HCT116 (cell line): ENCODE data around the gene ZNF785. TPM values are rescaled to one million over a fixed set of nuclear protein-coding genes. Genes with fewer than 3 reads are reported as not detected.

Experiments
- ATAC-seq: fragments of 200-7000 bp; cut with Tn5 transposase; 2 replicates; pipeline ENCODE4 v1.9.1; 2020; ENCODE audit warnings: mild to moderate bottlenecking, moderate library complexity
- BruUV-seq: library from RNA; stranded (reverse); fragments of 400-500 nt; replicated peaks from 2 replicates; lab custom pipeline; 2021; lab: Mats Ljungman, UMichigan
- CTCF ChIA-PET: fragments of 300-600 bp; sonication (Branson Sonifier 250); formaldehyde crosslinking; loops from one replicate; lab custom pipeline; 2021; ENCODE audit warnings: antibody characterized with exemption; lab: Charles Lee
- POLR2A ChIA-PET: fragments of 300-600, 350-600 bp; sonication (Branson Sonifier 250); formaldehyde crosslinking; loops from one replicate; lab custom pipeline; 2021; ENCODE audit warnings: antibody characterized with exemption; lab: Charles Lee
- RAD21 ChIA-PET, 2 experiments: fragments of 300-600 bp; sonication (Branson Sonifier 250); formaldehyde crosslinking; loops; one replicate each; lab custom pipeline; 2023; ENCODE audit warnings: low total read pairs in 2 of 2; ENCODE audit not compliant: uncharacterized antibody in 2 of 2, unreplicated experiment in 2 of 2, low non-redundant PET in 1 of 2; lab: Charles Lee
- DNase-seq: peaks from one replicate; pipeline ENCODE4 v3.0.0-alpha.2; 2010; ENCODE audit warnings: low read depth, low spot score
- H2AFZ ChIP-seq: fragments of 200-600 bp; shearing (Covaris generic), sonication (generic); 2 replicates; pipeline ENCODE4 v1.6.1; 2017; ENCODE audit warnings: low read depth, mixed run types, mixed read lengths, antibody characterized with exemption, low read length; ENCODE audit not compliant: poor library complexity, severe bottlenecking
- H3K27ac ChIP-seq: 2 replicates; pipeline ENCODE4 v1.5.1; 2012; ENCODE audit warnings: low read depth, low read length
- H3K27me3 ChIP-seq: fragments of 200-600 bp; sonication (generic); 2 replicates; pipeline ENCODE4 v1.6.1; 2016; ENCODE audit warnings: mixed run types, low read length, mixed read lengths; ENCODE audit not compliant: insufficient read depth
- H3K36me3 ChIP-seq, 2 experiments: fragments of 200-500 bp in 1 of 2; fragments of 200-600 bp in 1 of 2; sonication (Bioruptor generic) in 1 of 2; sonication (generic) in 1 of 2; 2 replicates each; pipeline versions ENCODE4 v1.5.1 to v1.6.1; 2014 to 2016; ENCODE audit warnings: low read length in 2 of 2, inconsistent platforms in 1 of 2, mixed read lengths in 1 of 2, mixed run types in 1 of 2; ENCODE audit not compliant: insufficient read depth in 2 of 2, control insufficient read depth in 1 of 2
- H3K4me1 ChIP-seq, 2 experiments: fragments of 200-600 bp in 1 of 2; sonication (generic) in 1 of 2; 2 replicates each; pipeline versions ENCODE4 v1.5.1 to v1.6.1; 2012 to 2017; ENCODE audit warnings: low read length in 2 of 2, inconsistent platforms in 1 of 2, mild to moderate bottlenecking in 1 of 2, mixed read lengths in 1 of 2, mixed run types in 1 of 2, moderate library complexity in 1 of 2; ENCODE audit not compliant: insufficient read depth in 2 of 2, control insufficient read depth in 1 of 2
- H3K4me2 ChIP-seq: fragments of 200-600 bp; sonication (generic); 2 replicates; pipeline ENCODE4 v1.6.1; 2017; ENCODE audit warnings: mixed run types, low read length, mixed read lengths
- H3K4me3 ChIP-seq, 2 experiments: fragments of 200-600 bp in 1 of 2; sonication (generic) in 1 of 2; replicated peaks in 1 of 2; 2 replicates each; pipeline ENCODE4 v1.5.1; 2011 to 2016; ENCODE audit warnings: low read length in 2 of 2, control low read depth in 1 of 2, low read depth in 1 of 2, mild to moderate bottlenecking in 1 of 2, mixed read lengths in 1 of 2, mixed run types in 1 of 2
- H3K79me2 ChIP-seq: fragments of 200-600 bp; sonication (generic); 2 replicates; pipeline ENCODE4 v1.6.1; 2017; ENCODE audit warnings: mild to moderate bottlenecking, mixed run types, low read length, moderate library complexity, mixed read lengths; ENCODE audit not compliant: insufficient read depth
- H3K9ac ChIP-seq: fragments of 200-600 bp; sonication (generic); 2 replicates; pipeline ENCODE4 v1.6.1; 2016; ENCODE audit warnings: low read length, mixed read lengths
- H3K9me2 ChIP-seq: fragments of 200-600 bp; sonication (generic), shearing (Covaris generic); 2 replicates; pipeline ENCODE4 v1.6.1; 2017; ENCODE audit warnings: mixed run types, mild to moderate bottlenecking, moderate library complexity; ENCODE audit not compliant: insufficient read depth
- H3K9me3 ChIP-seq, 2 experiments: fragments of 200-500 bp in 1 of 2; fragments of 200-600 bp in 1 of 2; sonication (Bioruptor generic) in 1 of 2; sonication (generic) in 1 of 2; 2 replicates each; pipeline ENCODE4 v1.6.1; 2014 to 2017; ENCODE audit warnings: low read length in 2 of 2, mixed read lengths in 2 of 2, inconsistent platforms in 1 of 2, low read depth in 1 of 2, mild to moderate bottlenecking in 1 of 2, mixed run types in 1 of 2, moderate library complexity in 1 of 2; ENCODE audit not compliant: control insufficient read depth in 1 of 2, insufficient read depth in 1 of 2
- H4K20me1 ChIP-seq: fragments of 200-600 bp; sonication (generic), shearing (Covaris generic); 2 replicates; pipeline ENCODE4 v1.6.1; 2017; ENCODE audit warnings: mixed run types, mild to moderate bottlenecking, moderate library complexity; ENCODE audit not compliant: insufficient read depth
- CBX3 ChIP-seq: IDR thresholded peaks from 2 replicates; pipeline ENCODE4 v1.6.1; 2012; ENCODE audit warnings: low read depth
- CEBPB ChIP-seq: IDR thresholded peaks from 2 replicates; pipeline ENCODE4 v1.6.1; 2012; ENCODE audit warnings: low read depth
- EGR1 ChIP-seq: IDR thresholded peaks from 2 replicates; pipeline ENCODE4 v1.6.1; 2012; ENCODE audit warnings: low read depth
- EZH2 ChIP-seq: fragments of 200-600 bp; sonication (generic); IDR thresholded peaks from 2 replicates; pipeline ENCODE4 v1.6.1; 2017; ENCODE audit warnings: antibody characterized with exemption, mixed run types
- FOSL1 ChIP-seq: IDR thresholded peaks from 2 replicates; pipeline ENCODE4 v1.6.1; 2012; ENCODE audit warnings: low read depth
- POLR2A ChIP-seq: IDR thresholded peaks from 2 replicates; pipeline ENCODE4 v1.7.0; 2011; ENCODE audit warnings: borderline replicate concordance; ENCODE audit not compliant: insufficient read depth, insufficient read length; ENCODE audit errors: extremely low read depth
- RAD21 ChIP-seq: IDR thresholded peaks from 2 replicates; pipeline ENCODE4 v1.6.1; 2012; ENCODE audit warnings: low read depth, mild to moderate bottlenecking
- ZFX ChIP-seq: fragments of 450-650 bp; IDR thresholded peaks from 2 replicates; pipeline ENCODE4 v1.6.1; 2017
- ZNF274 ChIP-seq: fragments of 200-500 bp; sonication (Bioruptor generic); IDR thresholded peaks from 2 replicates; pipeline ENCODE4 v1.6.1; 2014; ENCODE audit warnings: mild to moderate bottlenecking, low read depth, low read length, inconsistent platforms
- intact Hi-C: fragments of 100-400 bp; cut with micrococcal nuclease; formaldehyde crosslinking; loops from 2 replicates; pipeline ENCODE4 v1.10.0; 2022
- total RNA-seq: library from RNA; stranded (reverse); gene quantifications from one replicate; pipeline ENCODE4 v1.2.1, GENCODE V29; 2021; ENCODE audit not compliant: unreplicated experiment
- TF ChIP-seq, protein P1 (sequence below): IDR thresholded peaks from 2 replicates; pipeline ENCODE4 v1.6.1; 2012; ENCODE audit warnings: low read depth
- TF ChIP-seq, protein P2 (sequence below), 3 experiments: fragments of 200-600 bp in 1 of 3; sonication (generic) in 1 of 3; IDR thresholded peaks in 2 of 3; conservative IDR thresholded peaks in 1 of 3; 2 replicates each; pipeline ENCODE4 v1.5.1; 2012 to 2017; ENCODE audit warnings: low read depth in 2 of 3, low read length in 2 of 3, antibody characterized with exemption in 1 of 3, borderline replicate concordance in 1 of 3, control low read depth in 1 of 3, mild to moderate bottlenecking in 1 of 3, mixed read lengths in 1 of 3, mixed run types in 1 of 3, moderate library complexity in 1 of 3; ENCODE audit not compliant: insufficient read depth in 1 of 3
- TF ChIP-seq, protein P3 (sequence below): IDR thresholded peaks from 2 replicates; pipeline ENCODE4 v1.6.1; 2012

The ZNF785 gene
- total RNA-seq, 1 experiment from 2014 or later = 0.15 TPM

DNA sequence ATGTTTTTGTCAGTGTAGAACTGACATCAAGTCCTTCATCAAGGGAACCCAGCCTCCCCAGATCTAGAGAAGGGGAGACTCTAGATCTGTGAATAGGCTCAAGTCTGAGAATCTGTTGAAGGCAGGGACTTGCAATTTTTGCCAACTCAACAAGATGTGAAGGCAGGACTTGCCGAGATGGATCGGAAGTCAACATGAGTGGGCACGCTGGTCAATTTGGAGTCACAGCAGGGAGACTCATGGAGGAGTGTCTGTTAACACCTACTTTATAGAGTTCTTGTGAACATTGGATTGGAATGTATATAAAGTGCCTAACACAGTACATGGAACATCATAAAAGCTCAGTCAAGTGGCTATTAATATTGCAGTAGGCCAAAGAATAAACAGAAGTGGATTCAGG is 14.7 kb upstream of the ZNF785 start:
- peaks cover 0 to 5% of the 10 kb centered on the region in 2 experiments; a peak in 3 of 4 replicates for H3K4me1 ChIP-seq
- H3K4me2 ChIP-seq = no peak overlapping the region
- ATAC-seq = no peak
- no peaks in the 10 kb centered on the region for H3K9me3 ChIP-seq
- no peak overlapping the region for H3K9ac ChIP-seq
- H2AFZ ChIP-seq = no peak overlapping the region
- no peak overlapping the region for H3K27ac ChIP-seq
- TF ChIP-seq EGR1 (no peak), CBX3 (no peak), FOSL1 (no peak), EZH2 (no peak)
- H3K27me3 ChIP-seq = no peaks in the 10 kb centered on the region
- BruUV-seq = no TSS peak
- intact Hi-C loops = no loop called here
- no peak for DNase-seq
- no peaks in the 10 kb centered on the region for H4K20me1 ChIP-seq
- ChIA-PET RAD21 (no interaction called here), CTCF (interaction anchor here (1.5 to 2.4 kb wide), 2 partner anchors 15 to 170 kb away, joined by 3 to 8 read pairs; partner anchors contain the start of gene DCTPP1), POLR2A (interaction anchor here (3.4 kb wide), 1 partner anchor 10 kb away, joined by 14 read pairs; the partner anchor contains the start of gene ZNF689)
- H3K9me2 ChIP-seq = no peaks in the 10 kb centered on the region
- H3K36me3 ChIP-seq = peaks cover 10 to 12% of the 10 kb centered on the region in 2 experiments; a peak in 3 of 4 replicates
- no peak overlapping the region for H3K4me3 ChIP-seq
- H3K79me2 ChIP-seq = no peaks in the 10 kb centered on the region

DNA sequence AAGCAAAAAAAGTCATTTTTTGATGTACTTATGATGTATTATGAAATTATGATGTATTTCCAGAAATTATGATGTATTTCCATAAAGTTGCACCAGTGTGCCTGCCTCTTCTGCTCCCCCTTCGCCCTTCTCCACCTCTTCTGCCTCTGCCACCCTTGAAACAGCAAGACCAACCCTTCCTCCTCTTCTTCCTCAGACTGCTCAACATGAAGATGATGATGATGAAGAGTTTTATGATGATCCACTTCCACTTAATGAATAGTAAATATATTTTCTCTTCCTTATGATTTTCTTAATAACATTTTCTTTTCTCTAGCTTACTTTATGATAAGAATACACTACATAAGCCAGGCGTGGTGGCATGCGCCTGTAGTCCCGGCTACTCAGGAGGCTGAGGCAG is 7.4 kb upstream of the ZNF785 start:
- no peak for DNase-seq
- TF ChIP-seq ZNF274 (no peak), ZFX (no peak), POLR2A (no peak), RAD21 (no peak), CEBPB (no peak), CBX3 (no peak)
- TF ChIP-seq, protein P1, sequence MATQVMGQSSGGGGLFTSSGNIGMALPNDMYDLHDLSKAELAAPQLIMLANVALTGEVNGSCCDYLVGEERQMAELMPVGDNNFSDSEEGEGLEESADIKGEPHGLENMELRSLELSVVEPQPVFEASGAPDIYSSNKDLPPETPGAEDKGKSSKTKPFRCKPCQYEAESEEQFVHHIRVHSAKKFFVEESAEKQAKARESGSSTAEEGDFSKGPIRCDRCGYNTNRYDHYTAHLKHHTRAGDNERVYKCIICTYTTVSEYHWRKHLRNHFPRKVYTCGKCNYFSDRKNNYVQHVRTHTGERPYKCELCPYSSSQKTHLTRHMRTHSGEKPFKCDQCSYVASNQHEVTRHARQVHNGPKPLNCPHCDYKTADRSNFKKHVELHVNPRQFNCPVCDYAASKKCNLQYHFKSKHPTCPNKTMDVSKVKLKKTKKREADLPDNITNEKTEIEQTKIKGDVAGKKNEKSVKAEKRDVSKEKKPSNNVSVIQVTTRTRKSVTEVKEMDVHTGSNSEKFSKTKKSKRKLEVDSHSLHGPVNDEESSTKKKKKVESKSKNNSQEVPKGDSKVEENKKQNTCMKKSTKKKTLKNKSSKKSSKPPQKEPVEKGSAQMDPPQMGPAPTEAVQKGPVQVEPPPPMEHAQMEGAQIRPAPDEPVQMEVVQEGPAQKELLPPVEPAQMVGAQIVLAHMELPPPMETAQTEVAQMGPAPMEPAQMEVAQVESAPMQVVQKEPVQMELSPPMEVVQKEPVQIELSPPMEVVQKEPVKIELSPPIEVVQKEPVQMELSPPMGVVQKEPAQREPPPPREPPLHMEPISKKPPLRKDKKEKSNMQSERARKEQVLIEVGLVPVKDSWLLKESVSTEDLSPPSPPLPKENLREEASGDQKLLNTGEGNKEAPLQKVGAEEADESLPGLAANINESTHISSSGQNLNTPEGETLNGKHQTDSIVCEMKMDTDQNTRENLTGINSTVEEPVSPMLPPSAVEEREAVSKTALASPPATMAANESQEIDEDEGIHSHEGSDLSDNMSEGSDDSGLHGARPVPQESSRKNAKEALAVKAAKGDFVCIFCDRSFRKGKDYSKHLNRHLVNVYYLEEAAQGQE = no peak
- TF ChIP-seq, protein P2, sequence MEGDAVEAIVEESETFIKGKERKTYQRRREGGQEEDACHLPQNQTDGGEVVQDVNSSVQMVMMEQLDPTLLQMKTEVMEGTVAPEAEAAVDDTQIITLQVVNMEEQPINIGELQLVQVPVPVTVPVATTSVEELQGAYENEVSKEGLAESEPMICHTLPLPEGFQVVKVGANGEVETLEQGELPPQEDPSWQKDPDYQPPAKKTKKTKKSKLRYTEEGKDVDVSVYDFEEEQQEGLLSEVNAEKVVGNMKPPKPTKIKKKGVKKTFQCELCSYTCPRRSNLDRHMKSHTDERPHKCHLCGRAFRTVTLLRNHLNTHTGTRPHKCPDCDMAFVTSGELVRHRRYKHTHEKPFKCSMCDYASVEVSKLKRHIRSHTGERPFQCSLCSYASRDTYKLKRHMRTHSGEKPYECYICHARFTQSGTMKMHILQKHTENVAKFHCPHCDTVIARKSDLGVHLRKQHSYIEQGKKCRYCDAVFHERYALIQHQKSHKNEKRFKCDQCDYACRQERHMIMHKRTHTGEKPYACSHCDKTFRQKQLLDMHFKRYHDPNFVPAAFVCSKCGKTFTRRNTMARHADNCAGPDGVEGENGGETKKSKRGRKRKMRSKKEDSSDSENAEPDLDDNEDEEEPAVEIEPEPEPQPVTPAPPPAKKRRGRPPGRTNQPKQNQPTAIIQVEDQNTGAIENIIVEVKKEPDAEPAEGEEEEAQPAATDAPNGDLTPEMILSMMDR (IDR thresholded peaks at IDR 0.05 in 2 of 3, conservative IDR thresholded peaks at IDR 0.05 in 1 of 3; ENCODE audit: borderline replicate concordance in 1 of 3, insufficient read depth in 1 of 3, low read depth in 2 of 3, low read length in 2 of 3) = no peak
- TF ChIP-seq, protein P3, sequence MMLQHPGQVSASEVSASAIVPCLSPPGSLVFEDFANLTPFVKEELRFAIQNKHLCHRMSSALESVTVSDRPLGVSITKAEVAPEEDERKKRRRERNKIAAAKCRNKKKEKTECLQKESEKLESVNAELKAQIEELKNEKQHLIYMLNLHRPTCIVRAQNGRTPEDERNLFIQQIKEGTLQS = no peak
- no peaks in the 10 kb centered on the region for H3K79me2 ChIP-seq
- ATAC-seq = no peak
- H4K20me1 ChIP-seq = no peaks in the 10 kb centered on the region
- no peaks in the 10 kb centered on the region for H3K4me1 ChIP-seq
- H3K4me3 ChIP-seq = no peak overlapping the region
- no peak overlapping the region for H2AFZ ChIP-seq
- no peaks in the 10 kb centered on the region for H3K36me3 ChIP-seq
- H3K4me2 ChIP-seq = no peak overlapping the region
- BruUV-seq = no TSS peak
- ChIA-PET CTCF (interaction anchor here (1.6 kb wide), 1 partner anchor 163 kb away, joined by 7 read pairs; the partner anchor contains the start of gene DCTPP1), RAD21 (interaction anchor here in 1 of 2 experiments (0.7 kb wide), 1 partner anchor 150 kb away, joined by 3 read pairs; no protein-coding TSS in a partner anchor), POLR2A (interaction anchor here (0.9 kb wide), 1 partner anchor 18 kb away, joined by 4 read pairs; no protein-coding TSS in a partner anchor)
- intact Hi-C loops = no loop called here
- no peak overlapping the region for H3K9ac ChIP-seq
- H3K27me3 ChIP-seq = no peaks in the 10 kb centered on the region
- H3K27ac ChIP-seq = no peak overlapping the region
- no peaks in the 10 kb centered on the region for H3K9me3 ChIP-seq
- no peaks in the 10 kb centered on the region for H3K9me2 ChIP-seq
